ENCODE measurements around the gene FAF1.

DNA sequence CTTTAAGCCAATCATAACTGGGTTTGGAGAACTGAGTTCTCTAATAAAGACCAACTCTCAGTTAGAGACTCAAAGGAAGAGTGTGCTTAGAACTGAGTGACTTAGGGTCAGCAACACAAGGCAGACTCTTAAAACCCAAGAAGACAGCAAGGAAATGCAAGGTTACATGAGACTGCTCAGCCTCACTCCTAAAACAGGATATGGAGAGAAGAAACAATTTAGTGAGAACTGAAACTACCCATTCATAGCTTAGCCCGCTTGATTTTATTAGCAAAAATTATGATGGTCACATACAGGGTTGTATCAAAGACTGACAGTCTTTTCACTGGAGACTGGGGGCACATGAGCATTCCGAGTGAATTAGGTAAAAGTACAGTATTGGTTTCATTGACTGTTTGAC lies 457.9 kb downstream of the FAF1 start:
- TF ChIP-seq POLR2AphosphoS5 (IDR thresholded peaks at IDR 0.05; ENCODE audit: insufficient read depth, low read depth, low read length) (no peak), EZH2 (IDR thresholded peaks at IDR 0.05; ENCODE audit: borderline replicate concordance, low read depth, low read length, severe bottlenecking) (no peak), FOS (IDR thresholded peaks at IDR 0.05; ENCODE audit: borderline replicate concordance, insufficient read depth, low read length) (no peak)
- TF ChIP-seq, protein P1, sequence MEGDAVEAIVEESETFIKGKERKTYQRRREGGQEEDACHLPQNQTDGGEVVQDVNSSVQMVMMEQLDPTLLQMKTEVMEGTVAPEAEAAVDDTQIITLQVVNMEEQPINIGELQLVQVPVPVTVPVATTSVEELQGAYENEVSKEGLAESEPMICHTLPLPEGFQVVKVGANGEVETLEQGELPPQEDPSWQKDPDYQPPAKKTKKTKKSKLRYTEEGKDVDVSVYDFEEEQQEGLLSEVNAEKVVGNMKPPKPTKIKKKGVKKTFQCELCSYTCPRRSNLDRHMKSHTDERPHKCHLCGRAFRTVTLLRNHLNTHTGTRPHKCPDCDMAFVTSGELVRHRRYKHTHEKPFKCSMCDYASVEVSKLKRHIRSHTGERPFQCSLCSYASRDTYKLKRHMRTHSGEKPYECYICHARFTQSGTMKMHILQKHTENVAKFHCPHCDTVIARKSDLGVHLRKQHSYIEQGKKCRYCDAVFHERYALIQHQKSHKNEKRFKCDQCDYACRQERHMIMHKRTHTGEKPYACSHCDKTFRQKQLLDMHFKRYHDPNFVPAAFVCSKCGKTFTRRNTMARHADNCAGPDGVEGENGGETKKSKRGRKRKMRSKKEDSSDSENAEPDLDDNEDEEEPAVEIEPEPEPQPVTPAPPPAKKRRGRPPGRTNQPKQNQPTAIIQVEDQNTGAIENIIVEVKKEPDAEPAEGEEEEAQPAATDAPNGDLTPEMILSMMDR (IDR thresholded peaks at IDR 0.05; ENCODE audit: extremely low read depth in 1 of 2, insufficient read depth in 1 of 2, low read depth in 1 of 2, low read length in 2 of 2) = no peak
- TF ChIP-seq, protein P2, sequence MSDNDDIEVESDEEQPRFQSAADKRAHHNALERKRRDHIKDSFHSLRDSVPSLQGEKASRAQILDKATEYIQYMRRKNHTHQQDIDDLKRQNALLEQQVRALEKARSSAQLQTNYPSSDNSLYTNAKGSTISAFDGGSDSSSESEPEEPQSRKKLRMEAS (IDR thresholded peaks at IDR 0.05; ENCODE audit: insufficient read depth, insufficient read length) = no peak
